ENCODE results near the gene CASZ1.

- no peak for TF ChIP-seq CTCF (IDR thresholded peaks at IDR 0.05; ENCODE audit: insufficient read depth, low read length, poor library complexity, severe bottlenecking)
- TF ChIP-seq EZH2phosphoT487 (conservative IDR thresholded peaks at IDR 0.05; ENCODE audit: low read length): no peak
Observed at GRCh38 chr1:10795276-10796021, 997 bp downstream of the CASZ1 start.
